Right cardiac atrium (tissue), 5 donors: Measurements from ENCODE around the gene AK4. TPM values are rescaled to one million over a fixed set of nuclear protein-coding genes. Genes with fewer than 3 reads are reported as not detected.

ENCODE experiments used
- ATAC-seq, 2 donors: fragments of 200-7000 bp; cut with Tn5 transposase; one replicate each; pipeline versions ENCODE4 v1.8.0 to v1.9.1; 2020; ENCODE audit warnings: moderate library complexity in 2 of 2, mild to moderate bottlenecking in 1 of 2
- DNase-seq, 3 donors: peaks; one replicate each; pipeline ENCODE4 v3.0.0-alpha.2; 2020
- H3K27ac ChIP-seq: one replicate; pipeline ENCODE4 v1.5.1; 2013; ENCODE audit warnings: mild to moderate bottlenecking, low read length, control low read depth, moderate library complexity
- H3K27me3 ChIP-seq: one replicate; pipeline ENCODE4 v1.6.1; 2013; ENCODE audit not compliant: control insufficient read depth, insufficient read depth
- H3K4me1 ChIP-seq: one replicate; pipeline ENCODE4 v1.6.1; 2013; ENCODE audit warnings: low read length; ENCODE audit not compliant: control insufficient read depth, insufficient read depth
- H3K4me3 ChIP-seq: one replicate; pipeline ENCODE4 v1.5.1; 2013; ENCODE audit warnings: low read length, control low read depth
- H3K9me3 ChIP-seq: one replicate; pipeline ENCODE4 v1.6.1; 2013; ENCODE audit warnings: low read length; ENCODE audit not compliant: control insufficient read depth
- WGBS: extraction: QIAGEN DNeasy Blood & Tissue Kit; methylation state at CpG from one replicate; pipeline ENCODE4 v1.1.7; 2013; 5-methylcytosine and 5-hydroxymethylcytosine counted together
- intact Hi-C, 4 donors: fragments of 100-400 bp; cut with DNase I; formaldehyde crosslinking; loops; one replicate each; pipeline versions ENCODE4 v1.11.0 to v1.14.0; 2022 to 2023
- polyA plus RNA-seq: library from polyadenylated mRNA; stranded (reverse); fragments of 200-250 nt; gene quantifications from one replicate; pipeline ENCODE4 v1.2.3, GENCODE V29; 2013
- total RNA-seq, 4 donors: library from RNA; stranded (reverse); fragmentation: NEBNext Ultra II Directional; extraction: Animal tissue kit (Norgen Biotek cat#: 25700); gene quantifications; one replicate each; pipeline ENCODE4 v1.2.1, GENCODE V29; 2021
- donor health status: healthy with polysubstance abuse.
- donor health status: DM: no; HTN: yes; CAD: no.
- donor health status: DM: no; HTN: no; CAD: no.
- donor health status: DM: no; HTN: yes; CAD: no; lungs with severe emphysema.
- donor health status: DM: yes; HTN: yes; CAD: no.

Gene AK4
- total and polyA plus RNA-seq, 5 donors = 31.2 to 102 (median 89.3) TPM

DNA sequence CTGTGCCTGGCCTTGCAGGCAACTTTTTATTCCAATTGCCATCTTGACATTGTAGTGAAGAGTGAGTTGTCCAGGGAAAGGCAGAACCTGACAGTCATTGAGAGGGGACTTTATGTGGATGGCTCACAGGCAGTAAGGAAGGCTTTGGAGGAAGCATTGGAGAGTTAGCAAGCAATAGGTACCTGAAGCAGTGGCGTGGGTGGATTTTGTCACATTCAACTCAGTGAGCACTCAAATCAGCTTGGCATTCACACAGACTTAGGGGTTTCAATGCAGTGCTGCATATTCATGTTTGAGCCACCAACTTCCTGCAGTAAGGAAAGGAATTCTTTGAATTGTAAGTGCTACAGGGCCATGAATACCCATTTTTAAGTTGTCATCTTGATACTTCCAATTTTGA lies 69.0 kb downstream of the AK4 start:
- no peak overlapping the region for H3K4me3 ChIP-seq
- DNase-seq = no peak
- intact Hi-C loops = loop anchor here in 2 of 4 donors (5.0 to 10.0 kb wide), 2 partner anchors 72 to 470 kb away; partner anchors contain the start of gene AK4 (in 1 of the 2)
- 90% methylated on average over 1 of the region's 1 CpG for whole genome bisulfite sequencing
- ATAC-seq = no peak
- no peaks in the 10 kb centered on the region for H3K27me3 ChIP-seq
- H3K27ac ChIP-seq = no peak overlapping the region
- H3K4me1 ChIP-seq = no peaks in the 10 kb centered on the region
- no peaks in the 10 kb centered on the region for H3K9me3 ChIP-seq

DNA sequence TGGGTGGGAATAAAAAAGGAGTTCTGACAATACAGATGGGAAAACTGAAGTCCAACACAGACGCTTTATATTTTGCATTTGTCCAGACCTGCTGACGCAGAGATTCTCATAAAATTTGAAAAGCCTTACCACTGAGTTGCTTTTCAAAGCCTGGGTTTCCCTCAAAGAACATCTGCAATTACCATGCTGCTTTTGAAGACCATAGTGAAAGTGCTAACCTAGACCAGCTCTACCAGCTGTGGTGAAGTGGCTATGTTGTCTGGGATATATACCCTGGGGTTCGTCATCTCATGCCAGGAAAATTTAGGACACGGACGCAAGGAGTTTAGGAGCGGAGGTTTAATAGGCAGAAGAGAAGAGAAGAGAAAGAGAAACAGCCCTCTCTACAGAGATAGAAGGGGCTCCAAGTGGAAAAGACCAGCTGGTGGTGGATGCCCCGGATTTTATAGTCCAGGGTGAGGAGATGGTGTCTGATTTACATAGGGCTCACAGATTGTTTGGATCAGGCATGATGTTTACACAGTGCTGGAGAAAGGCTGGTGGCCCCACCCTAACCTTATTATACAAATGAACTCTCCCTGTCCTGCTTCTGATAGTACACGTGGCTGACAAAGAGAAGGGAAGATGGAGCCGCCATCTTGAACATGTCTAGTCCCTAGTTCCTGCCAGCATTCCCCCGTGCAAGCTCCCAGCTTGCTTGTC lies 73.8 kb downstream of the AK4 start:
- intact Hi-C loops = no loop called here
- WGBS = 85% methylated on average over 10 of the region's 10 CpGs
- Histone ChIP-seq H3K9me3 (no peaks in the 10 kb centered on the region), H3K27me3 (no peaks in the 10 kb centered on the region), H3K4me1 (no peaks in the 10 kb centered on the region), H3K4me3 (no peak overlapping the region), H3K27ac (no peak overlapping the region)
- ATAC-seq (no peak), DNase-seq (no peak)

DNA sequence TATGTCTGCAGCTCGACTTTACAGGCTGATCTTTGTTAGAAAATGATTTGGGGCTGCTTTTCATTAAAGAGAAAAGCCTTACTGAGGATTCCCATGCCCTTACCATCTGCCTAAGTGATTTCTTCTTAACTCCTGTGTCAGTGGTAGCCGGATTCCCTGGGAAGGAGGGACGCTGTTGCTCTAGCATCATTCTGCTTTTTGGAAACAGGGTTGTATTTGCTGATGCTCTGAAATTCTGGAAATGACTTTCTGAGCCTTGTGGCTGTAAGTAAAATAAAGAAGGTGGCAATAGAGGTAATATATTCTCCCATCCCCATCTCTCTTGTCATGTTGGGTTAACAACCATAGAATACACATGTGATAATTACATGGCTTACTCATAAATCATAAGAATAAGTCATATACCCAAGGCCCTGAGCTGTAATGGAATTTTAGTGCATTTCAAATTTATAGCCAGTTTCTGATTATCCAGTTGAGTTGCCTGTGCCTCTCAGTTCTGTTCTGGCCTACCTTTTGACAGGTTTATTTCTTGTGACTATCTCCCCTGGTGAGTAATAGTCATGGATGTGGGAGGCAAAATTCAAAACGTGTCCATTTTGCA lies 74.4 kb downstream of the AK4 start:
- Histone ChIP-seq H3K27me3 (no peaks in the 10 kb centered on the region), H3K9me3 (no peaks in the 10 kb centered on the region), H3K4me1 (no peaks in the 10 kb centered on the region), H3K4me3 (no peak overlapping the region), H3K27ac (no peak overlapping the region)
- ATAC-seq (no peak), DNase-seq (no peak)
- 89% methylated on average over 4 of the region's 4 CpGs for WGBS
- intact Hi-C loops = no loop called here

DNA sequence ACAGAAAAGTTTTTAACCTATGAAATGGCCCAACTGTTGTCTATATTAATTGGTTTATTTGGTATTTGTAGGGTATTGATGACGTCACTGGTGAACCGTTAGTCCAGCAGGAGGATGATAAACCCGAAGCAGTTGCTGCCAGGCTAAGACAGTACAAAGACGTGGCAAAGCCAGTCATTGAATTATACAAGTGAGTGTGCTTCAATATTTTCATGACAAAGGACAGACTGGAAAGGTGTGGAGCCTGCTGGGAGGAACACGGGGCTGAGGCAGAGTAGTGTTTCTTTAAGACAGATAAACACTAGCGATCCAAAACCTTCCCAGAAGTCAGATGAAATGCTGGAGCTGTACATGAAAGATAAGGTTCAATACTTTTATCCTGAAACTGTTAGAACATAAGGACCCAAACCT lies 76.7 kb downstream of the AK4 start:
- no peaks in the 10 kb centered on the region for H3K9me3 ChIP-seq
- H3K27ac ChIP-seq = no peak overlapping the region
- H3K4me3 ChIP-seq = no peak overlapping the region
- H3K4me1 ChIP-seq = no peaks in the 10 kb centered on the region
- no peak for DNase-seq
- intact Hi-C loops = no loop called here
- no peaks in the 10 kb centered on the region for H3K27me3 ChIP-seq
- no peak for ATAC-seq
- 75% methylated on average over 6 of the region's 6 CpGs for WGBS

DNA sequence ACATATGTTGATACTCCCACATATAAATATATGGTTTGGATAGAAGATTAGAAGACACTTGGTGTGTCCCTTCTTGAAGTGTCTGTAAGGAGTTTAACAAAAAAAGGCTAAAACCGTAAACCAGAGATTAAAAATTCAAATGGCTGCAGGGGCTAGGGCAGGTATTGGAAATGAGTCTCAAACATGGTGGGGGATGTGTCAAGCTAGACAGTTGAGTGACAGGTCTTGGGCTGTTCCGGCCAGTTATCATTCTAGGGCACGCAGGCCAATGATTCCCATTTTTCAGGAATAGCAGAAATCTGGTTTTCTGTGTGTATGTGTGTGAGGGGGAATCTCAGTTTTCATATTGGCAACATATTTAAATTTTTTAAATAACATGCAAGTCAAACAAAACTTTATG lies 77.2 kb downstream of the AK4 start:
- intact Hi-C loops = no loop called here
- Histone ChIP-seq H3K4me1 (no peaks in the 10 kb centered on the region), H3K4me3 (no peak overlapping the region), H3K9me3 (no peaks in the 10 kb centered on the region), H3K27me3 (no peaks in the 10 kb centered on the region), H3K27ac (no peak overlapping the region)
- 93% methylated on average over 3 of the region's 3 CpGs for WGBS
- DNase-seq = no peak
- no peak for ATAC-seq

DNA sequence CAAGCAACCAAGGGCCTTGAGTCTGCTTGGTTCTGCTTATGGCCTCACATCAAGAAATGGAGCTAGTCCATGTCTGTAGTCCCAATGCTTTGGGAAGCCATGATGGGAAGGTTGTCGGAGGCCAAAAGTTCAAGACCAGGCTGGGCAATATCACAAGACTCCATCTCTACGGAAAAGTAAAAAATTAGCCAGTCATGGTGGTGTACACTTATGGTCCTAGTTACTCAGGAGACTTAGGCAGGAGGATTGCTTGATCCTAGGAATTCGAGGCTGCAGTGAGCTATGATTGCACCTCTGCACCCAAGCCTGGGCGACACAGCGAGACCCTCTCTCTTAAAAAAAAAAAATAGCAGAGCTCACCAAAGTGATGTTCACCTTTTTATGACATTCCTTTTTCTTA lies 81.2 kb downstream of the AK4 start:
- no peaks in the 10 kb centered on the region for H3K27me3 ChIP-seq
- H3K4me1 ChIP-seq = no peaks in the 10 kb centered on the region
- 96% methylated on average over 5 of the region's 5 CpGs for WGBS
- no peak overlapping the region for H3K27ac ChIP-seq
- H3K4me3 ChIP-seq = no peak overlapping the region
- intact Hi-C loops = no loop called here
- ATAC-seq (no peak), DNase-seq (no peak)
- no peaks in the 10 kb centered on the region for H3K9me3 ChIP-seq

DNA sequence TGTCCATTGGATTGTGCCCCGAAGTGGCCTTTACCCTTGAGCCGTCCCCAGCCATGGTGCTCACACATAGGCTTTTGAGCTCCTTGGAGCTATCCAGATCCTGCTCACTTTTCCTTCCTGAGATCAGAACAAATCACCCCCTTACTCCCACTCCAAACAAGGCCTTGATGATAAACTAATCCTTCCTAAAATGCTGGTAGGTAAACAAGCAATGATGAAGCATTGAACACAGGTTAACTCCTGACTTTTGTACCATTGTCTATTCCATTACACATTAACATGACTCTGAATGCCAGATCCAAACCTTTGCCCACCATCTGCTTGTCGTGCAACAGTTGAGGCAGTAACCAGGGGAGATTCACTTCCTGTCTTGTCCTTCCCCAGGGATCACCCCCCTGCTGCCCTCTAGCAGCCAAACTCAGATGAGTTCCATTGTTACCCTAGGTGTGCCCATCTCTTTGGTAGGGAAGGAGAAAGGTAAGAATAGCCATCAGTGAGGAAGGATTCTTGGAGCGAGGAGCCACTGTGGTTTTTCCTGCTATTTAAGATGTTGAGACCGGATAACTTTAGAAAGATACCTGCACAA lies 81.8 kb downstream of the AK4 start:
- Histone ChIP-seq H3K27ac (no peak overlapping the region), H3K4me1 (no peaks in the 10 kb centered on the region), H3K9me3 (no peaks in the 10 kb centered on the region), H3K4me3 (no peak overlapping the region), H3K27me3 (no peaks in the 10 kb centered on the region)
- no peak for ATAC-seq
- 97% methylated on average over 5 of the region's 5 CpGs for WGBS
- intact Hi-C loops = no loop called here
- no peak for DNase-seq

DNA sequence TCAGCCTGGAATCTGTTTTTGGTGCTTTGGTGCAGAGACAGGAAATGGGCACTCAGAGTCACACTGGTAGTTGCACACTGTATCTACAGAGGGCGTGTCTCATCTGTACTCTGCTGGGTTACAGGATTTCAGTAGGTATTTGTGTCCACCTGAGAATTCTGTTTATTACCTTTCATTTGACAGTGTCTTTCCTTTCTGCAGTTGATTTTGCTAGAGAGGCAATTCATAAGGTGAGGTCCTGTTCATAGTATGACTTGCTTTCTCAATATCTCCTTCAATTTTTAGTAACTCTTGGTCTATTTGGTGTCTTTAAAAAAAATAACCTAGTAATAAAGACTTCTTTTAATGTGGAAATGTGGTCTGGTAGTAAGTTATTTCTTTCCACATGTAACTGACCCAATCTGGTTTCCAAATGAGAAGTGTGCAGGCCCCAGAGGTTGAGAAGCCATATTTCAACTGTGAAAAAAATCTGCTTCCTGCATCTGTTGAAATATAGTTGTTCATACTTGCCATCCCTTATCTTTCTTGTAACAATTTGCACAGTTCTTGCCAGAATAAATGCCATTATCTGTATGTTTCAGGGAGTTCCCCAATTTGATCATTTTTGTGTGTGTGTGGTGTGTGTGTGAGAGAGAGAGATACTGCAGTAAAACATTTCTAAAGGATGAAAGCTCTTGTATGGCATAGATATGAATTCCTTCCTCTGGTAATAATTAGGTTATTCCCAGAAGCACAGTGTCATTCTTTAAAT lies 82.9 kb downstream of the AK4 start:
- WGBS = 93% methylated on average over 1 of the region's 1 CpG
- H3K4me3 ChIP-seq = no peak overlapping the region
- H3K27ac ChIP-seq = no peak overlapping the region
- no peak for ATAC-seq
- H3K9me3 ChIP-seq = no peaks in the 10 kb centered on the region
- no peaks in the 10 kb centered on the region for H3K4me1 ChIP-seq
- H3K27me3 ChIP-seq = no peaks in the 10 kb centered on the region
- intact Hi-C loops = no loop called here
- no peak for DNase-seq

DNA sequence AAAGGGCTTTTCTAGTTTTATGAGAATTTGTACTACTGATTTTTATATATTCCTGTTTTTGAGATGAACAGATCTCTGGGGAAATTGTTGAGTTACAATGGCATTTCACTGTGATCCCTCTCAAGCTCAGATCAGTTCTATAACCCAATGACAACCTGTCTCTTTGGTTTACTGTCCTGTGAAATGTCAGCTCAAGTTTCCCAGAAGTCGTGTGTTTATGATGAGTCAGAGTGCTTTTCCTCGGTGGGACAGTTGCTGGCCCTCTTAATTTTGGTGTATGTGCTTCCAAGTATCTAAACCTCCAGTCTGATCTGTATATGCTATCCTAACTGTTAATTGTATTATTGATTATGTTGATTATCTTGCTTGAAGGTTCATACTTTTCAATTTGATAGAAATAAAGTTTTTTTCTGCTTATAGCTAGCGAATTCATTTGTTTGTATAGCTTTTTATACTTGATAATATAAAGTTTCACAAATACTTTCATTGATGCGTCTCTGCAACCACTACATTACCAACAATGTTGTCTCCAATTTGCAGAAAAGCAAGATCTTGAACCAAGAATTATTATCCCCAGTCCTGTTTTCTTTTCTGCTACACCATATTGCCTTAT lies 83.8 kb downstream of the AK4 start:
- ATAC-seq (no peak), DNase-seq (no peak)
- Histone ChIP-seq H3K27ac (no peak overlapping the region), H3K9me3 (no peaks in the 10 kb centered on the region), H3K4me3 (no peak overlapping the region), H3K4me1 (no peaks in the 10 kb centered on the region), H3K27me3 (no peaks in the 10 kb centered on the region)
- 66% methylated on average over 4 of the region's 4 CpGs for WGBS
- intact Hi-C loops = no loop called here

DNA sequence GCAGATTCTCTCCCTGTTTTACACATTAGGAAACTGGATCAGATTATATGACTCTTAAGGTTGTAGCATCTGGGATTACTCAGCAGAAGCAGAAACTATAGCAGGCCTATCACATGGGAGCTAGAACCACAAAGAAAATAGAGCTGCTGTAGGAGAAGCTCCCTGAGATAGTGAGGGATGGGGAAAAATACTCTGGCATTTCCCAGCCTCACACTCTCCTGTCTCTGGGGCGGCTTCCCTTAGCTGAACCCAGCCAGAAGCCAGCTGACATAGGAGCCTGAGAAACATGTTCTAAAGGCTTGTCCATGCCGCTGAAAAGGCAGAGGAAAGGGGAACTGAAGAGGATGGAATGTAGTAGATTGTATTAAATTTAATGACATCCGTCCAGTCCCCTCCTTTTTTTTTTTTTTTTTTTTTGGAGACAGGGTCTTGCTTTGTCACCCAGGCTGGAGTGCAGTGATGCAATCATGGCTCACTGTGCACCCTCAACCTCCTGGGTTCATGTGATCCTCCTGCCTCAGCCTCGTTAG lies 84.5 kb downstream of the AK4 start:
- intact Hi-C loops = no loop called here
- no peak overlapping the region for H3K4me3 ChIP-seq
- H3K4me1 ChIP-seq = no peaks in the 10 kb centered on the region
- 65% methylated on average over 4 of the region's 4 CpGs for WGBS
- DNase-seq (no peak), ATAC-seq (no peak)
- no peaks in the 10 kb centered on the region for H3K27me3 ChIP-seq
- H3K27ac ChIP-seq = no peak overlapping the region
- H3K9me3 ChIP-seq = no peaks in the 10 kb centered on the region
